ENCODE measurements around the gene DDX51.

DDX51 gene

DNA sequence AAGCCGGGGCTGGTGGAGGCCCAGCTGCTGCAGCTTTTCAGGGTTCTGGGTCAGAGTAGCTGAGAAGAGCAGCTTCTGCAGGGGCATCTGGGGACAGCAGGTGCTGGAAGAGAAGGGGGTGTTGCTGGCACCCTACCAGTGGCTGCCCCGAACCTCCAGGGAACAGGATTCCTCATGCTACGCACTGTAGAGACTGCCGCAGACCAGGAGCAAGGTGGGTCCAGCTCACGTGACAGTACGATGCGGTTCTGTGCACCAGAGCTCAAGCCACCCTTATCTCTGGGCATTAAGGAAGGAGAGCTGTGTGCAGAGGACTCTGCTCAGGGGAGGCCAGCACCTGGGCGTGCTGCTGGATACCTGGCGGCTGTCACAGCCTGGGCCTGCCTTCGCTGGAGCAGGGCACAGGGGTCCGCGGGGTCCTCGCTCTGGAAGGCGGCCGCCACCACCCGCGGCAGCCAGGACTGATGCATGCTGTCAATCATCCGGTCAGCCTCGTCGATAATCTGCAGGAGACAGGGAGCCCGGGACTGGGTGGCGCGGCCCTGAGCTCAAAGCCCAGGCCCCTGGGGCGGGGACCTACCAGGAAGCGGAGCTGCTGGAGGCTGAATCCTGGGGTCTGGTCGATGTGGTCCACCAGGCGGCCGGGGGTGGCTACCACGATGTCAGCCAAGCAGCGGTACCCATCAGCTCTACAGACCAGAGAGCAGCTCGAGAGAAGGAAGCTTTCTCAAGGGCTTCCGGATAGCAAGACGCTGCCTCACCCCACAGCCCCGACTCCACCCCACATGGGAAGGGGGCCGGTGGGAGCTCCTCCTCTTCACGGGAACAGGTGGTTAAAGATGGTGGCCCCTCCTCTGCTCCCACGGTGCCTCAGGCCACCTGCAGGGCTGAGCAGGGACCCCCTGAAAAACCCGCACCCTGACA, 2.9 kb downstream of the DDX51 start:
- H2BK5ac ChIP-seq (ENCODE audit: low read length): peak overlapping the region; percentile 10
- H3K4me2 ChIP-seq (ENCODE audit: insufficient read depth, low read length, poor library complexity, severe bottlenecking): no peak overlapping the region
- no CpG with 5 or more reads among the region's 38 CpGs for WGBS, 2 donors (ENCODE audit: extremely low coverage in 2 of 2, insufficient read length in 2 of 2, insufficient replicate concordance in 1 of 2)

GRCh38 chr12:132140501-132140900, 3.6 kb downstream of the DDX51 start:
- H3K27me3 ChIP-seq (ENCODE audit: control insufficient read depth in 3 of 3, insufficient read depth in 3 of 3, low read depth in 1 of 3, low read length in 3 of 3): no peaks in the 10 kb centered on the region
- no peak overlapping the region for H3K4me2 ChIP-seq (ENCODE audit: insufficient read depth, low read length, poor library complexity, severe bottlenecking)
- H4K91ac ChIP-seq (ENCODE audit: low read depth, low read length, poor library complexity): no peak overlapping the region
- no peak overlapping the region for H2BK120ac ChIP-seq (ENCODE audit: low read depth, low read length)
- H4K8ac ChIP-seq (ENCODE audit: low read depth, low read length): no peak overlapping the region
- no peak overlapping the region for H3K18ac ChIP-seq (ENCODE audit: low read length)
- H2BK15ac ChIP-seq (ENCODE audit: low read length): no peak overlapping the region
- H2AK5ac ChIP-seq (ENCODE audit: low read depth, low read length): no peak overlapping the region
- DNase-seq (ENCODE audit: low spot score): no peak
- H3K4me1 ChIP-seq (ENCODE audit: control insufficient read depth in 2 of 2, insufficient read depth in 1 of 2, low read depth in 1 of 2, low read length in 2 of 2): peaks cover 9 to 16% of the 10 kb centered on the region in 2 donors
- no peak overlapping the region for H2AFZ ChIP-seq (ENCODE audit: low read length)
- no peak overlapping the region for H3K27ac ChIP-seq (replicated peaks; ENCODE audit: low read length)
- H3K23ac ChIP-seq (ENCODE audit: low read depth, low read length, poor library complexity): no peak overlapping the region
- peaks cover 39 to 50% of the 10 kb centered on the region in 2 donors for H3K36me3 ChIP-seq (replicated peaks in 1 of 2; ENCODE audit: control insufficient read depth in 2 of 2, insufficient read depth in 2 of 2, low read length in 2 of 2)
- H2BK12ac ChIP-seq (ENCODE audit: low read length): no peak overlapping the region
- H3K79me1 ChIP-seq (ENCODE audit: low read depth, low read length): peaks cover 23% of the 10 kb centered on the region
- H3K14ac ChIP-seq (ENCODE audit: low read length): no peak overlapping the region
- H2BK5ac ChIP-seq (ENCODE audit: low read length): peak overlapping the region; percentile 10
- H3K9ac ChIP-seq (ENCODE audit: low read depth, low read length, poor library complexity): no peak overlapping the region
- no peak overlapping the region for H3K4me3 ChIP-seq (ENCODE audit: low read length in 2 of 2)
- H3K9me3 ChIP-seq (replicated peaks in 1 of 2; ENCODE audit: control insufficient read depth in 2 of 2, insufficient read depth in 1 of 2, low read depth in 1 of 2, low read length in 2 of 2): no peaks in the 10 kb centered on the region
- H3K4ac ChIP-seq (ENCODE audit: low read length): no peak overlapping the region
- WGBS, 2 donors (ENCODE audit: extremely low coverage in 2 of 2, insufficient read length in 2 of 2, insufficient replicate concordance in 1 of 2): no CpG with 5 or more reads among the region's 15 CpGs

More for the DNA sequence above, 2.9 kb downstream of the DDX51 start:
- Histone ChIP-seq H3K4ac (ENCODE audit: low read length) (no peak overlapping the region), H3K4me3 (ENCODE audit: low read length in 2 of 2) (no peak overlapping the region), H3K36me3 (replicated peaks in 1 of 2; ENCODE audit: control insufficient read depth in 2 of 2, insufficient read depth in 2 of 2, low read length in 2 of 2) (peaks cover 39 to 55% of the 10 kb centered on the region in 2 donors), H4K91ac (ENCODE audit: low read depth, low read length, poor library complexity) (no peak overlapping the region), H4K8ac (ENCODE audit: low read depth, low read length) (no peak overlapping the region), H3K9me3 (replicated peaks in 1 of 2; ENCODE audit: control insufficient read depth in 2 of 2, insufficient read depth in 1 of 2, low read depth in 1 of 2, low read length in 2 of 2) (no peaks in the 10 kb centered on the region), H3K23ac (ENCODE audit: low read depth, low read length, poor library complexity) (no peak overlapping the region), H3K4me1 (ENCODE audit: control insufficient read depth in 2 of 2, insufficient read depth in 1 of 2, low read depth in 1 of 2, low read length in 2 of 2) (peaks cover 9 to 16% of the 10 kb centered on the region in 2 donors), H3K27ac (replicated peaks; ENCODE audit: low read length) (no peak overlapping the region), H2AK5ac (ENCODE audit: low read depth, low read length) (no peak overlapping the region), H2BK15ac (ENCODE audit: low read length) (no peak overlapping the region), H2BK12ac (ENCODE audit: low read length) (no peak overlapping the region), H2AFZ (ENCODE audit: low read length) (no peak overlapping the region), H3K18ac (ENCODE audit: low read length) (no peak overlapping the region), H3K9ac (ENCODE audit: low read depth, low read length, poor library complexity) (no peak overlapping the region), H3K27me3 (ENCODE audit: control insufficient read depth in 3 of 3, insufficient read depth in 3 of 3, low read depth in 1 of 3, low read length in 3 of 3) (no peaks in the 10 kb centered on the region), H3K79me1 (ENCODE audit: low read depth, low read length) (peaks cover 23% of the 10 kb centered on the region), H2BK120ac (ENCODE audit: low read depth, low read length) (no peak overlapping the region), H3K14ac (ENCODE audit: low read length) (no peak overlapping the region)
- no peak for DNase-seq (ENCODE audit: low spot score)

- H3K27ac ChIP-seq (replicated peaks; ENCODE audit: low read length): no peak overlapping the region
- no peaks in the 10 kb centered on the region for H3K9me3 ChIP-seq (replicated peaks in 1 of 2; ENCODE audit: control insufficient read depth in 2 of 2, insufficient read depth in 1 of 2, low read depth in 1 of 2, low read length in 2 of 2)
- H3K4me1 ChIP-seq (ENCODE audit: control insufficient read depth in 2 of 2, insufficient read depth in 1 of 2, low read depth in 1 of 2, low read length in 2 of 2): peaks cover 5 to 11% of the 10 kb centered on the region in 2 donors
- H3K14ac ChIP-seq (ENCODE audit: low read length): no peak overlapping the region
- no peaks in the 10 kb centered on the region for H3K27me3 ChIP-seq (ENCODE audit: control insufficient read depth in 3 of 3, insufficient read depth in 3 of 3, low read depth in 1 of 3, low read length in 3 of 3)
- no CpG with 5 or more reads among the region's 27 CpGs for WGBS, 2 donors (ENCODE audit: extremely low coverage in 2 of 2, insufficient read length in 2 of 2, insufficient replicate concordance in 1 of 2)
- no peak overlapping the region for H4K91ac ChIP-seq (ENCODE audit: low read depth, low read length, poor library complexity)
- no peak overlapping the region for H2BK15ac ChIP-seq (ENCODE audit: low read length)
- no peak overlapping the region for H2AK5ac ChIP-seq (ENCODE audit: low read depth, low read length)
- DNase-seq (ENCODE audit: low spot score): no peak
- no peak overlapping the region for H3K4ac ChIP-seq (ENCODE audit: low read length)
- H2BK120ac ChIP-seq (ENCODE audit: low read depth, low read length): no peak overlapping the region
- H4K8ac ChIP-seq (ENCODE audit: low read depth, low read length): no peak overlapping the region
- H2AFZ ChIP-seq (ENCODE audit: low read length): no peak overlapping the region
- H3K36me3 ChIP-seq (replicated peaks in 1 of 2; ENCODE audit: control insufficient read depth in 2 of 2, insufficient read depth in 2 of 2, low read length in 2 of 2): peaks cover 39 to 47% of the 10 kb centered on the region in 2 donors
- H3K4me3 ChIP-seq (ENCODE audit: low read length in 2 of 2): no peak overlapping the region
- peak overlapping the region; percentile 15 for H3K9ac ChIP-seq (ENCODE audit: low read depth, low read length, poor library complexity)
- peak overlapping the region; percentile 77 for H2BK12ac ChIP-seq (ENCODE audit: low read length)
- H3K79me1 ChIP-seq (ENCODE audit: low read depth, low read length): peaks cover 19% of the 10 kb centered on the region
- no peak overlapping the region for H2BK5ac ChIP-seq (ENCODE audit: low read length)
- no peak overlapping the region for H3K23ac ChIP-seq (ENCODE audit: low read depth, low read length, poor library complexity)
- no peak overlapping the region for H3K4me2 ChIP-seq (ENCODE audit: insufficient read depth, low read length, poor library complexity, severe bottlenecking)
- H3K18ac ChIP-seq (ENCODE audit: low read length): no peak overlapping the region
Observed at GRCh38 chr12:132139912-132140311, 4.2 kb downstream of the DDX51 start.
